Iris pigment epithelial cell (primary cell): Measurements from ENCODE around the gene CFAP46.

Source experiments
- DNase-seq: peaks from one replicate; pipeline ENCODE4 v3.0.0-alpha.2; 2011; ENCODE audit warnings: low read depth

Gene CFAP46

GRCh38 chr10:132842397-132842796 is 100.0 kb downstream of the CFAP46 start:
- DNase-seq: no peak

- DNase-seq: no peak
These were observed 100.8 kb downstream of the CFAP46 start for GRCh38 chr10:132841615-132841975.

DNA sequence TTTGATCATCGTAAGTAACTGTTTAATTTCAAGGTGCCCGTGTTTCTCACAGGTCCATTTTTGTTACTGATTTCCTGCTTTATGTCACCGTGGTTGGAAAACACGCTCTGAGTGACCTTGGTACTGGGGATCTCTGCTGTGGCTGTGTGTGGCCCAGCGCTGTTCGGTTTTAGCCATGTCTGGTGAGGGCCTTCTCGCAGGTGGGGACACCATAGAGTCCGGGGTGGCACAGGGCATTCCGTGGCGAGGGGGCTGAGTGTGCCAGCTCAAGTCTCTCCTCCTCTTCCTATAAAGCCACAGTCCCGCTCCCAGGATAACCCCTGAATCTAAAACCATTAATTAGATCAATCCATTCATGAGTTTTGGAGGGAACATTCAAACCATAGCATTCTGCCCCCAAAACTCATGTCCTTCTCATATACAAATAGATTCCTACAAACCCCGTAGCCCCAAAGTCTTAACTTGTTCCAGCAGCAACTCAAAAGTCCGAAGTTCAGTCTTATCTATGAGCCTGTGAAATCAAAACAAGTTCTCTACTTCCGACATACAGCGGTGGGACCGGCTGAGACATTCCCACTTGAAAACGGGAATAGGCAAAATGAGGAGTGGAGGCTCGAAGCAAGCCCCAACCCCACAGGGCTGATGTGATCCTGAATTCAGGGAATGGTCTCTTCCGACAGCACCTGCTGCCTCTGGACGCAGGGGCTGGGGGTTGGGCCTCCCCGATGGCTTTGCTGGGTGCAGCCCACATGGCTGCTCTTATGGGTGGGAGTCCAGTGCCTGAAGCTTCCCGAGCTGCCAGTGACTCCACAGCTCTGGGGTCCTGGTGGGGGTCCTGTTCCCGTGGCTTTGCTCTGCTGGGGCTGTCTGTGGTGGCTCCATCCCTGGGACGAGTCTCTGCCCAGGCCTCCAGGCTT is 101.4 kb downstream of the CFAP46 start:
- DNase-seq: no peak

- no peak for DNase-seq
These were observed 103.3 kb downstream of the CFAP46 start for GRCh38 chr10:132839061-132839460.

- DNase-seq: no peak
These were observed 103.9 kb downstream of the CFAP46 start for GRCh38 chr10:132838346-132838970.

DNA sequence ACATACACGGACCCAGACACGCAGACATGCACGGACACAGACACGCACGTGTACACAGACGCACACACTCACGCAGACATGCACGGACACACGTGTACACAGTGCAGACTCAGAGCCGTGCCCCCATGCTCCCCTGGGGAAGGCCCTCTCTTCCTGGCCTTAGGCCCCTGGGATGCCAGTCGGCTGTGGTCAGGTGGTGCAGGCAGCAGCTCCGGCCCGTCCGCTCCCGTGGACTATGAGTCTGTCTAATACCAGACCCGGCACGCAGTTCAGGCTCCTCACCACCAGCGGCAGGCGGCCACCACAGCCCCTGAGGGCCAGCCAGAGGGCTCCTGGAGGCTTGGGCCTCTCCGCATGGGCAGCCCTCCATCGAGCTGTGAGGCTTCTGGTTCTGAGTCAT is 104.5 kb downstream of the CFAP46 start:
- no peak for DNase-seq

- peak; percentile 14 for DNase-seq
These were observed 105.4 kb downstream of the CFAP46 start for GRCh38 chr10:132836832-132837540.

- DNase-seq: no peak
These were observed 106.0 kb downstream of the CFAP46 start for GRCh38 chr10:132836248-132836831.

DNA sequence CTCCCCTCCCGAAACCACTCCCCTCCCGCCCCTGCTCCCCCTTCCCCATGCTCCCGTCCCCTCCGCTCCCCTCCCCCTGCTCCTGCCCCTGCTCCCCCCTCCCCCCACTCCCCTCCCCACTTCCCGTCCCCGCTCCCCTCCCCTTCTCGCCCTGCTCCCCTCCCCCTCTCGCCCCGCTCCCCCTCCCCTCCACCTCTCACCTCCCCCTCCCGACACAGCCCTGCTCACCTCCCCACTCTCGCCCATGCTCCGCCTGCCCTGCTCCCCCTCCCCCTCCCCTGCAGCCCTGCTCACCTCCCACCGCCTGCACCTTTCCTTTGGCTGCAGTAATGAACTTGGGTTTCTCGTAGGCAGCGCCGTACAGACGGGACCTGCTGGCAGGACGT is 106.5 kb downstream of the CFAP46 start:
- no peak for DNase-seq

GRCh38 chr10:132834891-132835847 is 107.2 kb downstream of the CFAP46 start:
- no peak for DNase-seq

DNA sequence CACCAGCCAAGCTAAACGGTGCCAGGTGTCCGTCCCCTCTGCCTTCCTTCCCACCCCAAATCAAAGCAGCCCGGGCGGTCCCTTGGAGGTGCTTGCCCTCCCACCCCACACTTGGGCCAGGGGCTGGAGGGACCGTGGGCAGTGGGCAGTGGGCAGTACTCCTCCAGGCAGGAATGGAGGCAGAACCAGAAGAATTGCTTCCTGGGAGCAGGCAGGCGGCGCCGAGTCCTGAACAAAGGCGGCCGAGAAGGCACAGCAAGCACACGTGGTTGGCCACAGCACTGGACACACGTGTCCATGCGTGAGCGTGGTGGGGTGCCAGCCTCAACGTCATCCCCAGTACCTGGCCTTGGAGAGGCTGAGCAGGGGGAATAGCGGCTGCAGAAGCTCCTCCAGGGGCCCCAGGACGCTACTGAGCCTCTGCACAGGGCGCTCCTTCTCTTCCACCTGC is 108.0 kb downstream of the CFAP46 start:
- no peak for DNase-seq

DNA sequence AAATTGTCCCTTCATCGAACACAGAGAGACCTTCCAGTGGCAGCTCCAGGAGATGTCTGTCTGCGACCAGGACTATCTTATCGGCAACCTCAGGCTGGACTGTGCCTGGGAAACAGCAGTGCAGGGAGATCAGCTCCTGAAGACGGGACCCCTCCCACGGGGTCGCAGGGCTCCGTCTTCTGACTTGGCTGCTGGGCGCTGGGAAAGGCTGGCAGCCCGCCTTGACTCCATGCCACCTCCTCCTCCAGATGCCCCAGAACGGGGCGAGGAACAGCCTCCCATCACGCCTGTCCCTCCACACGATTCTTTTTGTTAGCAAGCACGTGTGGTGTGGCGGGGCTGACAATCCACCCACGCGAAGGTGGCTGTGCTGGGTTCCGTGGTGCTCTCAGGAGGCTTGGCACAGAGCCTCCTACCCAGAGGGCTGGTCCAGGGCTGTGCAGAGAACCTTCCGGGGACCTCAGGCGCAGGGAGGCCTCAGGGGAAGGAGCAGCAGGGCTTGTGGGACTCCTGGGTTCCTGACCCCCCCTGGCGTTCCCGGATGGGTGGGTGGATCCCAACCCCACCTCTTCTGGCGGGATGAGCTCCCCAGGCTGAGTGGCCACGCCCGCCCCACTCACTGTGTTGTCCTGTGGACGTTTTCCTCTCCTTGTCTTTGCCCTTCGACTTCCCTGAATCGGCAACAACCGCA is 108.8 kb downstream of the CFAP46 start:
- DNase-seq: no peak

DNA sequence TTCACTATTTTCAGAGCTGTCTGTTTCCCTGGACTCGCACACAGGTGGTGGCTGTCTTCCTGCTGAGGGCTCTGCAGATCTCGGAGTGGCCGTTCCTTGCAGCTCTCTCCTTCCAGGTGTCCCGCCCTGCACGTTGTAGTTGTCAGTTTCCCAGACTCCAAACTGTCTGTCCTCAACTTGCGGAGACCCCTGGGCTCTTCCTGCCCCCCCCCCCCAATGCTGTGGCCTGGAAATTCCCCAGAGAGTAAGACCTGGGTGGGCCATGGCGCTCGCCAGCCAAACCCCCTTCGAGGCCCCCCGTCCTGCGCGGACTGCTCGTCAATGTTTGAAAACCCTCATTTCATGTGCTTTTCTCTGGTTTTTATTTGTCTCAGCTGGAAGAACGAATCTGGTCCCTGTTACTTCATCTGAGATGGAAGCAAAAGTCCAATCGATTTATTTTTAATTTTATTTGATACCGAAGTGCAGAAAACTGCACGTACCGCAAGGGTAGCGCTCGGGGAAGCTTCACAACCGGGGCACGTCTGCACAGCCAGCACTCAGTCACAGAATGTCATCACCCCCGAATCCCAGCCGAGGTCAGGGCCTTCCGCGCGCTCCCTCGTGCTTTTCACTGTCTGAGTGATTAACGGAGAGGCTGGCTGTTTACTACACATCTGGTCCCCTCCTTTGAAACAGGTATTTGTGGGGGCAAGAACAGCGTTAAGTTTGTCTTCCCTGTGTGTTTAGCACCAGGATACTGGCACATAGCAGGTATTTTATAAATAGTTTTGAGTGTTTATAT is 110.0 kb downstream of the CFAP46 start:
- DNase-seq: no peak

- no peak for DNase-seq
These were observed 113.0 kb downstream of the CFAP46 start for GRCh38 chr10:132829403-132829802.

- no peak for DNase-seq
These were observed 113.7 kb downstream of the CFAP46 start for GRCh38 chr10:132828681-132829080.

GRCh38 chr10:132827861-132828539 is 114.4 kb downstream of the CFAP46 start:
- DNase-seq: no peak

DNA sequence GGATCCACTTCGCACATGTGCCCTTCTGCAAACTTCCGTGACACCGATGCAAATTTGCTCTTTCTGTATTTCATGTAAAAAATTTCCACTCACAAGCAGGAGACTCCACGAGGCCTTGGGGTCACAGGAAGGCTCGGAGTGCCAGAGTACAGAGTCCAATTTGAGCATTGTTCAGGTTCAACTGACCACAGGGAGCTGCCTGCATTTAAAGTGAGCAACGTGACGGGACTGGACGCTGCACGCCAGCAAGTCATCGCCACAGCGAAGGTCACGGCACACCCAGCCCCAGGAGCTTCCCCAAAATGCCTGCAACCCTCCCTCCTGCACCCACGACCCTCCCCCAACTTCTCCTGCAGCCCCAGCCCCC is 115.0 kb downstream of the CFAP46 start:
- DNase-seq: no peak

- no peak for DNase-seq
These were observed 115.6 kb downstream of the CFAP46 start for GRCh38 chr10:132826524-132827422.
